HEK293 (cell line): Measurements from ENCODE around the gene ZBTB43.

ENCODE experiments used
- CTCF ChIA-PET: fragments of 350-600 bp; formaldehyde crosslinking; extraction: SDS; loops from one replicate; lab custom pipeline; 2021; ENCODE audit warnings: antibody characterized with exemption; lab: Yijun Ruan, JAX
- POLR2A ChIA-PET: fragments of 300-600 bp; formaldehyde crosslinking; extraction: SDS; loops from one replicate; lab custom pipeline; 2020; ENCODE audit warnings: antibody characterized with exemption, inconsistent platforms; lab: Yijun Ruan, JAX
- H3K27ac ChIP-seq: fragments of 200-500 bp; sonication (Bioruptor generic); 2 replicates; pipeline ENCODE4 v1.5.1; 2014; ENCODE audit warnings: low read depth, low read length, control low read depth, inconsistent platforms; ENCODE audit errors: extremely low read depth
- H3K36me3 ChIP-seq, 2 experiments: fragments of 200-500 bp in 1 of 2; sonication (Bioruptor generic) in 1 of 2; 1 replicate in 1 of 2; 2 replicates in 1 of 2; pipeline ENCODE4 v1.5.1; 2014 to 2017; ENCODE audit warnings: inconsistent platforms in 2 of 2, low read length in 2 of 2; ENCODE audit not compliant: control insufficient read depth in 2 of 2, insufficient read depth in 1 of 2
- H3K4me1 ChIP-seq: fragments of 200-500 bp; sonication (Bioruptor generic); 2 replicates; pipeline ENCODE4 v1.5.1; 2014; ENCODE audit warnings: mild to moderate bottlenecking, low read length, inconsistent platforms; ENCODE audit not compliant: control insufficient read depth, insufficient read depth
- H3K4me3 ChIP-seq: 2 replicates; pipeline ENCODE4 v1.5.1; 2011; ENCODE audit warnings: low read depth, mild to moderate bottlenecking, control low read depth, low read length, moderate library complexity
- H3K9me3 ChIP-seq: fragments of 200-500 bp; sonication (Bioruptor generic); 2 replicates; pipeline ENCODE4 v1.5.1; 2014; ENCODE audit warnings: low read depth, low read length, inconsistent platforms; ENCODE audit not compliant: control insufficient read depth, insufficient read depth
- BCL11B ChIP-seq: fragments of 450-650 bp; formaldehyde crosslinking; IDR thresholded peaks from 2 replicates; pipeline ENCODE4 v1.5.1; 2016; ENCODE audit warnings: low read depth, missing biosample characterization, missing genetic modification characterization
- FEZF1 ChIP-seq: fragments of 450-650 bp; formaldehyde crosslinking; IDR thresholded peaks from 2 replicates; pipeline ENCODE4 v1.5.1; 2016; ENCODE audit warnings: missing biosample characterization, missing genetic modification characterization
- PRDM6 ChIP-seq: fragments of 450-650 bp; formaldehyde crosslinking; IDR thresholded peaks from 2 replicates; pipeline ENCODE4 v1.5.1; 2017; ENCODE audit warnings: missing biosample characterization, missing genetic modification characterization
- SP3 ChIP-seq: fragments of 450-650 bp; formaldehyde crosslinking; IDR thresholded peaks from 2 replicates; pipeline ENCODE4 v1.5.1; 2016; ENCODE audit warnings: missing biosample characterization, missing genetic modification characterization
- ZBTB10 ChIP-seq: fragments of 450-650 bp; formaldehyde crosslinking; IDR thresholded peaks from 2 replicates; pipeline ENCODE4 v1.5.1; 2016; ENCODE audit warnings: missing biosample characterization, missing genetic modification characterization
- ZBTB21 ChIP-seq: fragments of 450-650 bp; formaldehyde crosslinking; IDR thresholded peaks from 2 replicates; pipeline ENCODE4 v1.5.1; 2017; ENCODE audit warnings: missing biosample characterization, missing genetic modification characterization
- ZBTB48 ChIP-seq: fragments of 450-650 bp; formaldehyde crosslinking; IDR thresholded peaks from 2 replicates; pipeline ENCODE4 v1.5.1; 2016; ENCODE audit warnings: missing biosample characterization, missing genetic modification characterization
- ZBTB8A ChIP-seq: fragments of 450-650 bp; formaldehyde crosslinking; IDR thresholded peaks from 2 replicates; pipeline ENCODE4 v1.5.1; 2016; ENCODE audit warnings: missing biosample characterization, missing genetic modification characterization
- ZNF174 ChIP-seq: fragments of 450-650 bp; formaldehyde crosslinking; IDR thresholded peaks from 2 replicates; pipeline ENCODE4 v1.5.0; 2017; ENCODE audit warnings: missing biosample characterization, mild to moderate bottlenecking, missing genetic modification characterization
- ZNF23 ChIP-seq: fragments of 450-650 bp; formaldehyde crosslinking; IDR thresholded peaks from 2 replicates; pipeline ENCODE4 v1.5.1; 2016; ENCODE audit warnings: missing biosample characterization, missing genetic modification characterization, borderline replicate concordance
- ZNF416 ChIP-seq: fragments of 450-650 bp; formaldehyde crosslinking; IDR thresholded peaks from 2 replicates; pipeline ENCODE4 v1.5.1; 2016; ENCODE audit warnings: missing biosample characterization, missing genetic modification characterization
- ZNF513 ChIP-seq: fragments of 450-650 bp; IDR thresholded peaks from 2 replicates; pipeline ENCODE4 v1.5.1; 2018; ENCODE audit warnings: missing biosample characterization, missing genetic modification characterization
- ZNF621 ChIP-seq: fragments of 450-650 bp; formaldehyde crosslinking; IDR thresholded peaks from 2 replicates; pipeline ENCODE4 v1.5.1; 2017; ENCODE audit warnings: missing biosample characterization, missing genetic modification characterization
- ZNF629 ChIP-seq: fragments of 450-650 bp; formaldehyde crosslinking; IDR thresholded peaks from 2 replicates; pipeline ENCODE4 v1.5.1; 2017; ENCODE audit warnings: missing biosample characterization, missing genetic modification characterization
- ZNF639 ChIP-seq: fragments of 450-650 bp; formaldehyde crosslinking; IDR thresholded peaks from 2 replicates; pipeline ENCODE4 v1.5.1; 2016; ENCODE audit warnings: missing biosample characterization, missing genetic modification characterization
- ZSCAN30 ChIP-seq: fragments of 450-650 bp; IDR thresholded peaks from 2 replicates; pipeline ENCODE4 v1.5.1; 2018; ENCODE audit warnings: missing biosample characterization, mild to moderate bottlenecking, missing genetic modification characterization, moderate library complexity
- ZSCAN4 ChIP-seq: fragments of 450-650 bp; formaldehyde crosslinking; IDR thresholded peaks from 2 replicates; pipeline ENCODE4 v1.5.1; 2017; ENCODE audit warnings: missing biosample characterization, missing genetic modification characterization

Gene ZBTB43

GRCh38 chr9:126756876-126757415 lies 47.9 kb upstream of the ZBTB43 start (continued):
- TF ChIP-seq ZNF513 (tag by site-specific recombination) = no peak
- TF ChIP-seq ZNF174 = no peak
- TF ChIP-seq ZBTB10 (tag by site-specific recombination) = no peak
- TF ChIP-seq ZBTB21 (tag by site-specific recombination) = peak; percentile 42; the same call in 1 of the 2 replicates
- TF ChIP-seq ZSCAN30 = no peak
- no peak for TF ChIP-seq ZNF416 (tag by site-specific recombination)

GRCh38 chr9:126758916-126759585 lies 45.8 kb upstream of the ZBTB43 start:
- CTCF ChIA-PET = interaction anchor here (0.5 to 2.5 kb wide), 6 partner anchors 10 to 206 kb away, joined by 3 to 8 read pairs (median 3); no protein-coding TSS in a partner anchor
- Histone ChIP-seq H3K9me3 (no peaks in the 10 kb centered on the region), H3K36me3 (no peaks in the 10 kb centered on the region), H3K4me3 (no peak overlapping the region), H3K27ac (no peak overlapping the region), H3K4me1 (peaks cover 8% of the 10 kb centered on the region; the same call in 1 of the 2 replicates)
- POLR2A ChIA-PET = interaction anchor here (1.1 kb wide), 1 partner anchor 12 kb away, joined by 3 read pairs; no protein-coding TSS in a partner anchor
- no peak for TF ChIP-seq ZBTB48
- TF ChIP-seq FEZF1 (tag by site-specific recombination) = peak; percentile 16; the same call in 1 of the 2 replicates
- 0 out of 2 replicates have a peak, but pooled peaks have one; percentile 34 for TF ChIP-seq PRDM6

GRCh38 chr9:126761274-126761673 lies 43.6 kb upstream of the ZBTB43 start:
- POLR2A ChIA-PET = no interaction called here
- H3K36me3 ChIP-seq = no peaks in the 10 kb centered on the region
- no peaks in the 10 kb centered on the region for H3K9me3 ChIP-seq
- H3K4me1 ChIP-seq = no peaks in the 10 kb centered on the region
- no peak overlapping the region for H3K4me3 ChIP-seq
- H3K27ac ChIP-seq = no peak overlapping the region
- no peak for TF ChIP-seq ZNF23 (tag by site-specific recombination)
- CTCF ChIA-PET = interaction anchor here (1.0 to 1.1 kb wide), 3 partner anchors 15 to 54 kb away, joined by 3 to 6 read pairs (median 3); no protein-coding TSS in a partner anchor

- Histone ChIP-seq H3K27ac (no peak overlapping the region), H3K4me1 (no peaks in the 10 kb centered on the region), H3K4me3 (no peak overlapping the region), H3K36me3 (no peaks in the 10 kb centered on the region), H3K9me3 (no peaks in the 10 kb centered on the region)
- ChIA-PET POLR2A (no interaction called here), CTCF (interaction anchor here (0.9 to 1.9 kb wide), 5 partner anchors 15 to 60 kb away, joined by 4 to 8 read pairs (median 5); no protein-coding TSS in a partner anchor)
- TF ChIP-seq SP3 (tag by site-specific recombination) (peak; percentile 69), ZNF639 (tag by site-specific recombination) (no peak), ZNF629 (tag by site-specific recombination) (no peak), BCL11B (tag by site-specific recombination) (no peak), ZBTB8A (tag by site-specific recombination) (peak; percentile 82), ZNF621 (tag by site-specific recombination) (no peak), ZSCAN4 (no peak)
These were observed 41.6 kb upstream of the ZBTB43 start for GRCh38 chr9:126763130-126763764.
